GM19023 (cell line): ENCODE measurements around the gene DPH7.
"Not testable (repeated sequence)": the region's sequence is repeated elsewhere in the genome, so short reads cannot be mapped to it uniquely, and the experiment has no call there.

Source experiments
- ATAC-seq: cut with Tn5 transposase; IDR thresholded peaks from one replicate; pipeline ENCODE4 v1.9.1; 2021; ENCODE audit warnings: mild to moderate bottlenecking, moderate library complexity; ENCODE audit not compliant: unreplicated experiment

DPH7 gene

GRCh38 chr9:137550958-137551263 lies 27.8 kb downstream of the DPH7 start:
- ATAC-seq = not testable (repeated sequence)

- ATAC-seq = no peak
Measured at GRCh38 chr9:137550231-137550621, 28.5 kb downstream of the DPH7 start, which contains the start of gene PNPLA7. Gene PNPLA7, minus strand, starts transcription at chr9:137550402. Its CDS starts 205 bp downstream, at chr9:137550197.

GRCh38 chr9:137547687-137548543 lies 30.8 kb downstream of the DPH7 start:
- ATAC-seq = no peak

GRCh38 chr9:137545123-137545522 lies 33.6 kb downstream of the DPH7 start:
- no peak for ATAC-seq

GRCh38 chr9:137544176-137544760 lies 34.5 kb downstream of the DPH7 start:
- ATAC-seq = no peak

GRCh38 chr9:137543237-137543963 lies 35.3 kb downstream of the DPH7 start:
- no peak for ATAC-seq

- no peak for ATAC-seq
Measured at GRCh38 chr9:137542486-137542885, 36.2 kb downstream of the DPH7 start.

GRCh38 chr9:137540536-137540935 lies 38.2 kb downstream of the DPH7 start:
- ATAC-seq = no peak

GRCh38 chr9:137538058-137538457 lies 40.7 kb downstream of the DPH7 start:
- ATAC-seq = no peak

- ATAC-seq = not testable (repeated sequence)
Measured at GRCh38 chr9:137536594-137537131, 42.1 kb downstream of the DPH7 start.

- no peak for ATAC-seq
Measured at GRCh38 chr9:137535120-137535428, 43.7 kb downstream of the DPH7 start.

- ATAC-seq = no peak
Measured at GRCh38 chr9:137534256-137535119, 44.2 kb downstream of the DPH7 start.

- ATAC-seq = not testable (repeated sequence)
Measured at GRCh38 chr9:137532891-137533468, 45.7 kb downstream of the DPH7 start.

GRCh38 chr9:137531099-137531765 lies 47.5 kb downstream of the DPH7 start:
- ATAC-seq = no peak

- no peak for ATAC-seq
Measured at GRCh38 chr9:137530331-137530730, 48.4 kb downstream of the DPH7 start.

GRCh38 chr9:137524981-137525317 lies 53.8 kb downstream of the DPH7 start:
- ATAC-seq = no peak

- ATAC-seq = no peak
Measured at GRCh38 chr9:137524161-137524980, 54.4 kb downstream of the DPH7 start.

GRCh38 chr9:137522746-137523455 lies 55.8 kb downstream of the DPH7 start:
- no peak for ATAC-seq
